ENCODE results near the gene BTD.

- TF ChIP-seq POLR2A (IDR thresholded peaks at IDR 0.05; ENCODE audit: low read length) (no peak), GATA1 (IDR thresholded peaks at IDR 0.05; ENCODE audit: low read depth, low read length) (no peak)
These were observed 4.9 kb downstream of the BTD start for GRCh38 chr3:15606434-15606891.

Measured in erythroblast (primary cell).